GM21717 (cell line): ENCODE data around the gene BBS12.
A peak's percentile ranks its signal among the peaks of the same experiment; 100 is the strongest.

Experiments
- ATAC-seq: cut with Tn5 transposase; IDR thresholded peaks from one replicate; pipeline ENCODE4 v1.9.1; 2021; ENCODE audit warnings: mild to moderate bottlenecking, moderate library complexity; ENCODE audit not compliant: unreplicated experiment

The BBS12 gene

GRCh38 chr4:122732329-122733026 lies at the start of gene BBS12:
Gene BBS12, plus strand, starts transcription at chr4:122732704. Its CDS starts 9,189 bp downstream, at chr4:122741893.
- ATAC-seq, result peak; percentile 100

GRCh38 chr4:122686691-122687090 lies 45.8 kb upstream of the BBS12 start:
- ATAC-seq, result no peak

GRCh38 chr4:122687531-122688061 lies 44.9 kb upstream of the BBS12 start:
- peak; percentile 43 for ATAC-seq

- no peak for ATAC-seq
Observed at GRCh38 chr4:122688529-122689140, 43.9 kb upstream of the BBS12 start.

- peak; percentile 95 for ATAC-seq
Observed at GRCh38 chr4:122689972-122690371, 42.5 kb upstream of the BBS12 start.

GRCh38 chr4:122691988-122692387 lies 40.5 kb upstream of the BBS12 start:
- ATAC-seq, result no peak

- ATAC-seq, result no peak
Observed at GRCh38 chr4:122692641-122693520, 39.6 kb upstream of the BBS12 start.

- ATAC-seq, result no peak
Observed at GRCh38 chr4:122695226-122695625, 37.3 kb upstream of the BBS12 start.

- no peak for ATAC-seq
Observed at GRCh38 chr4:122700178-122700725, 32.3 kb upstream of the BBS12 start.

GRCh38 chr4:122701061-122701460 lies 31.4 kb upstream of the BBS12 start:
- no peak for ATAC-seq

GRCh38 chr4:122701965-122702364 lies 30.5 kb upstream of the BBS12 start:
- ATAC-seq, result no peak

- ATAC-seq, result no peak
Observed at GRCh38 chr4:122702939-122703338, 29.6 kb upstream of the BBS12 start.

GRCh38 chr4:122703868-122704267 lies 28.6 kb upstream of the BBS12 start:
- no peak for ATAC-seq

GRCh38 chr4:122705009-122705408 lies 27.5 kb upstream of the BBS12 start:
- no peak for ATAC-seq

GRCh38 chr4:122705547-122706117 lies 26.9 kb upstream of the BBS12 start:
- ATAC-seq, result no peak

GRCh38 chr4:122706511-122706910 lies 26.0 kb upstream of the BBS12 start:
- no peak for ATAC-seq

- no peak for ATAC-seq
Observed at GRCh38 chr4:122707497-122707896, 25.0 kb upstream of the BBS12 start.

GRCh38 chr4:122709236-122709635 lies 23.3 kb upstream of the BBS12 start:
- ATAC-seq, result no peak

GRCh38 chr4:122710434-122711308 lies 21.8 kb upstream of the BBS12 start:
- ATAC-seq, result peak; percentile 86

- ATAC-seq, result no peak
Observed at GRCh38 chr4:122711919-122712318, 20.6 kb upstream of the BBS12 start.
